Upper lobe of left lung (tissue), 6 donors: ENCODE results near the gene PMVK. TPM values are rescaled to one million over a fixed set of nuclear protein-coding genes. Genes with fewer than 3 reads are reported as not detected.
"Not testable (repeated sequence)": the region's sequence is repeated elsewhere in the genome, so short reads cannot be mapped to it uniquely, and the experiment has no call there.

ENCODE experiments used
- ATAC-seq, 2 donors: fragments of 200-7000 bp; cut with Tn5 transposase; one replicate each; pipeline ENCODE4 v1.9.1; 2022; ENCODE audit warnings: mild to moderate bottlenecking in 2 of 2, moderate library complexity in 2 of 2; ENCODE audit not compliant: low FRiP score in 2 of 2
- DNase-seq, 2 donors: peaks; one replicate each; pipeline ENCODE4 v3.0.0-alpha.2; 2019 to 2020
- H3K27ac ChIP-seq, 4 donors: fragments of 200-600 bp; sonication (generic); one replicate each; pipeline ENCODE4 v1.5.1; 2016 to 2019
- H3K27me3 ChIP-seq, 4 donors: fragments of 200-600 bp; sonication (generic); one replicate each; pipeline ENCODE4 v1.5.1; 2017 to 2019
- H3K36me3 ChIP-seq, 4 donors: fragments of 200-600 bp; sonication (generic); one replicate each; pipeline ENCODE4 v1.5.1; 2016 to 2019
- H3K4me1 ChIP-seq, 4 donors: fragments of 200-600 bp; sonication (generic); one replicate each; pipeline ENCODE4 v1.5.1; 2018 to 2019
- H3K4me3 ChIP-seq, 4 donors: fragments of 200-600 bp; sonication (generic); one replicate each; pipeline ENCODE4 v1.5.1; 2017 to 2019; ENCODE audit warnings: mild to moderate bottlenecking in 2 of 4, moderate library complexity in 1 of 4
- H3K9me3 ChIP-seq, 4 donors: fragments of 200-600 bp; sonication (generic); one replicate each; pipeline ENCODE4 v1.5.1; 2018 to 2019
- EP300 ChIP-seq, 4 donors: sonication (generic); formaldehyde crosslinking; IDR thresholded peaks; one replicate each; pipeline ENCODE4 v1.5.1; 2017; ENCODE audit warnings: antibody characterized with exemption in 4 of 4, control low read depth in 2 of 4
- POLR2A ChIP-seq, 4 donors: fragments of 450-650 bp; IDR thresholded peaks; one replicate each; pipeline ENCODE4 v1.5.1; 2016 to 2017; ENCODE audit warnings: antibody characterized with exemption in 4 of 4, mild to moderate bottlenecking in 2 of 4
- POLR2AphosphoS5 ChIP-seq, 2 donors: sonication (generic); formaldehyde crosslinking; IDR thresholded peaks; one replicate each; pipeline ENCODE4 v1.5.1; 2017; ENCODE audit warnings: antibody characterized with exemption in 2 of 2
- WGBS, 2 donors: methylation state at CpG; one replicate each; pipeline ENCODE4 v1.1.5; 2017 to 2018; 5-methylcytosine and 5-hydroxymethylcytosine counted together
- total RNA-seq, 6 donors: library from RNA; depleted of rRNA in 4 of 6; stranded (reverse); fragments of >200 nt in 4 of 6; gene quantifications; one replicate each; pipeline versions ENCODE4 v1.1.0 to v1.2.1, GENCODE V29; 2016 to 2021
- TF ChIP-seq, protein P1 (sequence below), 6 experiments: fragments of 450-650 bp in 4 of 6; fragments of 200-600 bp in 2 of 6; sonication (generic) in 2 of 6; IDR thresholded peaks; one replicate each; pipeline ENCODE4 v1.5.1; 2016 to 2019; ENCODE audit warnings: antibody characterized with exemption in 6 of 6
- donor health status: DM: no; HTN: no; CAD: no; lungs with moderate emphysema.
- donor health status: DM: no; HTN: yes; CAD: no; lungs with severe emphysema.

PMVK gene
- total RNA-seq, 6 donors from 2014 or later: 9.4 to 51.6 (median 29.8) TPM

DNA sequence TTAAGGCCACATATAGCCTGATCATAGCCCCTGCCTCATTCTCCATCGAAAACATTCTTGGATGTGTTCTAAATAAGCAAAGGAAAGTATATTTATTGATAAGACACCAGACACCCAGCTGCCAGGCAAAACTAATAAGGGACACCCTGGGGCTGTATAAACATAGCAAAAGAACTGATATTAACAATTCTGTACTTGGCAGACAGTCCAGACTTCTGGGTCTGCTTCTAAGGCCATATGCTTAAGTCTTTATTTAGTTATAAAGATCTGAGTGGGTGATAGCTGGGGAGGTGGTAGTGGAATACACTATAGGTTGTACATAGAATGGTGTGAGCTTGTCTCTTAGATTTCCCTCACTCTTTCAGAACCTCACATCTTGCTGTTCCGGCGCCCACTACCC lies 41.8 kb upstream of the PMVK start:
- Histone ChIP-seq H3K36me3 (peaks cover 0 to 4% (median 2%) of the 10 kb centered on the region in 4 donors), H3K4me3 (no peak overlapping the region), H3K9me3 (no peaks in the 10 kb centered on the region), H3K27ac (no peak overlapping the region), H3K4me1 (peaks cover 11 to 16% (median 15%) of the 10 kb centered on the region in 4 donors), H3K27me3 (no peaks in the 10 kb centered on the region)
- no peak for TF ChIP-seq POLR2AphosphoS5 (IDR thresholded peaks at IDR 0.05)
- no peak for TF ChIP-seq POLR2A (IDR thresholded peaks at IDR 0.05)
- TF ChIP-seq EP300 (IDR thresholded peaks at IDR 0.05): no peak
- TF ChIP-seq, protein P1, sequence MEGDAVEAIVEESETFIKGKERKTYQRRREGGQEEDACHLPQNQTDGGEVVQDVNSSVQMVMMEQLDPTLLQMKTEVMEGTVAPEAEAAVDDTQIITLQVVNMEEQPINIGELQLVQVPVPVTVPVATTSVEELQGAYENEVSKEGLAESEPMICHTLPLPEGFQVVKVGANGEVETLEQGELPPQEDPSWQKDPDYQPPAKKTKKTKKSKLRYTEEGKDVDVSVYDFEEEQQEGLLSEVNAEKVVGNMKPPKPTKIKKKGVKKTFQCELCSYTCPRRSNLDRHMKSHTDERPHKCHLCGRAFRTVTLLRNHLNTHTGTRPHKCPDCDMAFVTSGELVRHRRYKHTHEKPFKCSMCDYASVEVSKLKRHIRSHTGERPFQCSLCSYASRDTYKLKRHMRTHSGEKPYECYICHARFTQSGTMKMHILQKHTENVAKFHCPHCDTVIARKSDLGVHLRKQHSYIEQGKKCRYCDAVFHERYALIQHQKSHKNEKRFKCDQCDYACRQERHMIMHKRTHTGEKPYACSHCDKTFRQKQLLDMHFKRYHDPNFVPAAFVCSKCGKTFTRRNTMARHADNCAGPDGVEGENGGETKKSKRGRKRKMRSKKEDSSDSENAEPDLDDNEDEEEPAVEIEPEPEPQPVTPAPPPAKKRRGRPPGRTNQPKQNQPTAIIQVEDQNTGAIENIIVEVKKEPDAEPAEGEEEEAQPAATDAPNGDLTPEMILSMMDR (IDR thresholded peaks at IDR 0.05): no peak
- ATAC-seq (no peak), DNase-seq (no peak)
- WGBS, 2 donors: 91 to 93% methylated on average over 3 of the region's 3 CpGs

DNA sequence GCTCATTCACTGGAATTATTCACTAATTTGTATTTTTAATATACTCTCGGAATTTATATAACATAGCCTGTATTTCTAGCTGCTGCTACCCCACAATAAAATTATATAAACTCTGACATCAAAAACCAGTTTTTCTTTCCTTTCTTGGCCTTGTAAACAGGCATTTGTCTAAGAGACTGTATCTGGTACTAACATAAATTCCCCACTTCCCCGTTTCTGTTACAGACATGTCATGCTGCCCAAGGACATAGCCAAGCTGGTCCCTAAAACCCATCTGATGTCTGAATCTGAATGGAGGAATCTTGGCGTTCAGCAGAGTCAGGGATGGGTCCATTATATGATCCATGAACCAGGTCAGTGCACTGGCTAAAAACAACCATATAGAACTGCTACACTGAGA lies 41.2 kb upstream of the PMVK start:
- DNase-seq, ATAC-seq, H3K27ac ChIP-seq, H3K27me3 ChIP-seq, H3K36me3 ChIP-seq, H3K4me3 ChIP-seq, H3K9me3 ChIP-seq: not testable (repeated sequence)
- 54 to 75% methylated on average over 3 of the region's 3 CpGs for WGBS, 2 donors
- peaks cover 14 to 22% (median 20%) of the 10 kb centered on the region in 4 donors for H3K4me1 ChIP-seq

- Histone ChIP-seq H3K4me1 (peaks cover 24 to 39% (median 35%) of the 10 kb centered on the region in 4 donors), H3K9me3 (no peaks in the 10 kb centered on the region), H3K4me3 (peak overlapping the region; percentile 48 to 74 (median 63)), H3K27ac (peak overlapping the region; percentile 97 to 99 (median 98)), H3K27me3 (no peaks in the 10 kb centered on the region), H3K36me3 (peaks cover 0 to 4% (median 2%) of the 10 kb centered on the region in 4 donors)
- TF ChIP-seq POLR2A (IDR thresholded peaks at IDR 0.05): peak in 1 of 4 donors; percentile 24
- peak in 1 of 2 donors; percentile 49 for TF ChIP-seq POLR2AphosphoS5 (IDR thresholded peaks at IDR 0.05)
- TF ChIP-seq, protein P1 (IDR thresholded peaks at IDR 0.05): no peak
- no peak for TF ChIP-seq EP300 (IDR thresholded peaks at IDR 0.05)
- DNase-seq: peak; percentile 64 to 89
- no peak for ATAC-seq
- WGBS, 2 donors: 0 to 1% methylated on average over 20 to 24 of the region's 24 CpGs
These were observed 39.0 kb upstream of the PMVK start for GRCh38 chr1:154975409-154976059.

GRCh38 chr1:154974808-154975408 lies 38.4 kb upstream of the PMVK start:
- ATAC-seq (peak; percentile 79 to 81), DNase-seq (peak in 1 of 2 donors; percentile 93)
- Histone ChIP-seq H3K27ac (peak overlapping the region; percentile 97 to 99 (median 98)), H3K36me3 (peaks cover 0 to 4% (median 2%) of the 10 kb centered on the region in 4 donors), H3K9me3 (no peaks in the 10 kb centered on the region), H3K4me3 (peak overlapping the region; percentile 48 to 74 (median 63)), H3K4me1 (peaks cover 30 to 46% (median 41%) of the 10 kb centered on the region in 4 donors), H3K27me3 (no peaks in the 10 kb centered on the region)
- TF ChIP-seq EP300 (IDR thresholded peaks at IDR 0.05) (no peak), POLR2AphosphoS5 (IDR thresholded peaks at IDR 0.05) (peak; percentile 53 to 75), POLR2A (IDR thresholded peaks at IDR 0.05) (peak in 2 of 4 donors; percentile 74 to 90)
- TF ChIP-seq, protein P1 (IDR thresholded peaks at IDR 0.05): no peak
- 0% methylated on average over 29 to 30 of the region's 30 CpGs for WGBS, 2 donors

GRCh38 chr1:154974102-154974807 lies 37.7 kb upstream of the PMVK start, which contains the start of gene CKS1B:
Gene CKS1B (plus strand): TSS chr1:154974681. CDS start chr1:154974746, 65 bp downstream.
- DNase-seq: peak; percentile 93 to 97
- 1% methylated on average over 45 to 47 of the region's 47 CpGs for WGBS, 2 donors

More at GRCh38 chr1:154974102-154974807, 37.7 kb upstream of the PMVK start, which contains the start of gene CKS1B:
- TF ChIP-seq POLR2AphosphoS5 (IDR thresholded peaks at IDR 0.05) (peak; percentile 23 to 72), EP300 (IDR thresholded peaks at IDR 0.05) (no peak), POLR2A (IDR thresholded peaks at IDR 0.05) (peak in 3 of 4 donors; percentile 18 to 83 (median 44))
- TF ChIP-seq, protein P1 (IDR thresholded peaks at IDR 0.05): peak in 1 of 6 experiments; percentile 14
- Histone ChIP-seq H3K36me3 (peaks cover 0 to 3% (median under 1%) of the 10 kb centered on the region in 4 donors), H3K4me1 (peaks cover 36 to 52% (median 48%) of the 10 kb centered on the region in 4 donors), H3K27me3 (no peaks in the 10 kb centered on the region), H3K9me3 (no peaks in the 10 kb centered on the region), H3K4me3 (peak within 1 kb of the TSS; percentile 48 to 74 (median 63)), H3K27ac (peak within 1 kb of the TSS; percentile 97 to 99 (median 98))
- ATAC-seq: peak; percentile 92 to 95
